ENCODE data around the gene CYTH2.

GRCh38 chr19:48487948-48488347 lies 18.8 kb downstream of the CYTH2 start:
- TF ChIP-seq CTCF (IDR thresholded peaks at IDR 0.05; ENCODE audit: control extremely low read depth in 1 of 3, insufficient read depth in 1 of 3, low read depth in 1 of 3, low read length in 3 of 3) (no peak), POLR2A (IDR thresholded peaks at IDR 0.05; ENCODE audit: control extremely low read depth in 1 of 2, low read depth in 2 of 2, low read length in 2 of 2) (no peak; a peak in 1 of 3 replicates), PHF8 (conservative IDR thresholded peaks at IDR 0.05; ENCODE audit: low read depth, low read length) (no peak), POLR2AphosphoS5 (IDR thresholded peaks at IDR 0.05; ENCODE audit: low read depth, low read length) (peak; percentile 60; the same call in 1 of the 2 replicates), USF2 (IDR thresholded peaks at IDR 0.05; ENCODE audit: low read length) (no peak)
- TF ChIP-seq, protein P1, sequence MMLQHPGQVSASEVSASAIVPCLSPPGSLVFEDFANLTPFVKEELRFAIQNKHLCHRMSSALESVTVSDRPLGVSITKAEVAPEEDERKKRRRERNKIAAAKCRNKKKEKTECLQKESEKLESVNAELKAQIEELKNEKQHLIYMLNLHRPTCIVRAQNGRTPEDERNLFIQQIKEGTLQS (IDR thresholded peaks at IDR 0.05; ENCODE audit: insufficient read depth, low read depth, low read length), result no peak
